Sigmoid colon (tissue), 7 donors: Measurements from ENCODE around the gene ABHD2. TPM values are rescaled to one million over a fixed set of nuclear protein-coding genes. Genes with fewer than 3 reads are reported as not detected.
"Not testable (repeated sequence)": the region's sequence is repeated elsewhere in the genome, so short reads cannot be mapped to it uniquely, and the experiment has no call there.

Experiments used
- DNase-seq: peaks from one replicate; pipeline ENCODE4 v3.0.0-alpha.2; 2019
- H3K27ac ChIP-seq, 4 donors: fragments of 200-600 bp; sonication (generic); one replicate each; pipeline ENCODE4 v1.5.1; 2016 to 2019; ENCODE audit warnings: mild to moderate bottlenecking in 1 of 4
- H3K27me3 ChIP-seq, 3 donors: fragments of 200-600 bp; sonication (generic); one replicate each; pipeline ENCODE4 v1.5.1; 2019; ENCODE audit warnings: mild to moderate bottlenecking in 1 of 3
- H3K36me3 ChIP-seq, 4 donors: fragments of 200-600 bp; sonication (generic); one replicate each; pipeline ENCODE4 v1.5.1; 2016 to 2019
- H3K4me1 ChIP-seq, 4 donors: fragments of 200-600 bp; sonication (generic); one replicate each; pipeline ENCODE4 v1.5.1; 2017 to 2019
- H3K4me3 ChIP-seq, 4 donors: fragments of 200-600 bp; sonication (generic); one replicate each; pipeline ENCODE4 v1.5.1; 2017 to 2019; ENCODE audit warnings: mild to moderate bottlenecking in 2 of 4, moderate library complexity in 1 of 4
- H3K9me3 ChIP-seq, 4 donors: fragments of 200-600 bp in 3 of 4; sonication (generic) in 3 of 4; one replicate each; pipeline versions ENCODE4 v1.5.1 to v1.6.1; 2013 to 2019
- CTCF ChIP-seq, 4 experiments: fragments of 450-650 bp in 3 of 4; fragments of 200-600 bp in 1 of 4; IDR thresholded peaks; one replicate each; pipeline ENCODE4 v1.5.1; 2016 to 2019; ENCODE audit warnings: antibody characterized with exemption in 4 of 4, mild to moderate bottlenecking in 3 of 4, moderate library complexity in 2 of 4
- EP300 ChIP-seq, 4 donors: sonication (generic); formaldehyde crosslinking; IDR thresholded peaks; one replicate each; pipeline ENCODE4 v1.6.1; 2017; ENCODE audit warnings: antibody characterized with exemption in 4 of 4
- POLR2A ChIP-seq, 2 donors: fragments of 450-650 bp; IDR thresholded peaks; one replicate each; pipeline ENCODE4 v1.6.1; 2016; ENCODE audit warnings: antibody characterized with exemption in 2 of 2, mild to moderate bottlenecking in 2 of 2, moderate library complexity in 2 of 2
- POLR2AphosphoS5 ChIP-seq, 4 donors: sonication (generic); formaldehyde crosslinking; IDR thresholded peaks; one replicate each; pipeline ENCODE4 v1.6.1; 2017; ENCODE audit warnings: antibody characterized with exemption in 4 of 4
- WGBS, 2 donors: extraction: QIAGEN DNeasy Blood & Tissue Kit; methylation state at CpG; one replicate each; pipeline ENCODE4 v1.1.7; 2013; 5-methylcytosine and 5-hydroxymethylcytosine counted together
- intact Hi-C: fragments of 100-400 bp; cut with DNase I; formaldehyde crosslinking; loops from one replicate; pipeline ENCODE4 v1.15.1; 2023
- polyA plus RNA-seq, 3 donors: library from polyadenylated mRNA; stranded (reverse); fragments of 200-250 nt; gene quantifications; one replicate each; pipeline ENCODE4 v1.2.3, GENCODE V29; 2013
- small RNA-seq, 3 donors: library from RNA; depleted of rRNA; stranded (forward); fragments of <200 nt; gene quantifications; one replicate each; pipeline ENCODE3, GENCODE V24; 2016
- total RNA-seq, 4 donors: library from RNA; depleted of rRNA; stranded (reverse); fragments of >200 nt; gene quantifications; one replicate each; pipeline ENCODE4 v1.1.0, GENCODE V29; 2016
- donor health status: healthy with polysubstance abuse.
- donor health status: Bipolar disorder and iron deficiency.
- donor health status: healthy.

ABHD2 gene
- total and polyA plus RNA-seq, 7 donors: 1.8 to 81.5 (median 32.9) TPM

GRCh38 chr15:89248584-89248983 lies 160.3 kb downstream of the ABHD2 start:
- TF ChIP-seq POLR2AphosphoS5 (IDR thresholded peaks at IDR 0.05) (no peak), CTCF (IDR thresholded peaks at IDR 0.05) (no peak), EP300 (IDR thresholded peaks at IDR 0.05) (no peak), POLR2A (IDR thresholded peaks at IDR 0.05) (no peak)
- H3K27ac ChIP-seq: no peak overlapping the region
- H3K27me3 ChIP-seq: no peaks in the 10 kb centered on the region
- intact Hi-C loops: no loop called here
- no peak for DNase-seq
- no peak overlapping the region for H3K4me3 ChIP-seq
- H3K36me3 ChIP-seq: no peaks in the 10 kb centered on the region
- no peaks in the 10 kb centered on the region for H3K9me3 ChIP-seq
- peaks cover 0 to 11% (median 10%) of the 10 kb centered on the region in 4 donors for H3K4me1 ChIP-seq
- 96 to 97% methylated on average over 2 of the region's 2 CpGs for WGBS, 2 donors

- DNase-seq, H3K27ac ChIP-seq, H3K4me1 ChIP-seq, H3K4me3 ChIP-seq, H3K9me3 ChIP-seq, H3K27me3 ChIP-seq, intact Hi-C loops, H3K36me3 ChIP-seq: not testable (repeated sequence)
- WGBS, 2 donors: 83 to 89% methylated on average over 5 of the region's 5 CpGs
These were observed 161.9 kb downstream of the ABHD2 start for GRCh38 chr15:89250142-89250541.

Small RNA genes lying within 50 kb of the gene (small RNA-seq; reads per million reads assigned to genes)
- gene RNU7-195P: 0 reads per million in 3 donors

Other genes starting within 250 kb of the ABHD2 start
- gene HAPLN3, start 192.9 kb upstream of the ABHD2 start, total RNA-seq: 10 to 100 TPM in 1 of 4 donors, 1 to 10 TPM in 3; 1.6 to 14.5 (median 4.2) TPM
- 10 to 100 TPM in 1 of 3 donors, under 1 TPM in 1, not detected in 1; 0.60 to 20.9 TPM for gene HAPLN3, start 192.9 kb upstream of the ABHD2 start, polyA plus RNA-seq
- 100 to 1,000 TPM; 127 to 186 (median 174) TPM for gene MFGE8, start 175.1 kb upstream of the ABHD2 start, total RNA-seq
- 100 to 1,000 TPM in 1 of 3 donors, 10 to 100 TPM in 2; 15.3 to 107 (median 16.8) TPM for gene MFGE8, start 175.1 kb upstream of the ABHD2 start, polyA plus RNA-seq
- gene RLBP1, start 133.1 kb downstream of the ABHD2 start, total RNA-seq: 1 to 10 TPM in 2 of 4 donors, under 1 TPM in 1, not detected in 1; 0.27 to 6.6 (median 1.8) TPM
- under 1 TPM in 1 of 3 donors, not detected in 2; 0.50 TPM for gene RLBP1, start 133.1 kb downstream of the ABHD2 start, polyA plus RNA-seq
- gene FANCI, start 155.5 kb downstream of the ABHD2 start, total RNA-seq: 1 to 10 TPM; 2.0 to 5.2 (median 3.3) TPM
- gene FANCI, start 155.5 kb downstream of the ABHD2 start, polyA plus RNA-seq: 10 to 100 TPM in 1 of 3 donors, 1 to 10 TPM in 2; 2.3 to 16.0 (median 2.4) TPM
- gene POLG, start 246.4 kb downstream of the ABHD2 start, total RNA-seq: 10 to 100 TPM; 37.7 to 43.4 (median 39.8) TPM
- gene POLG, start 246.4 kb downstream of the ABHD2 start, polyA plus RNA-seq: 10 to 100 TPM; 25.2 to 43.2 (median 28.0) TPM